ENCODE data around the gene PTPRJ. TPM values are rescaled to one million over a fixed set of nuclear protein-coding genes. Genes with fewer than 3 reads are reported as not detected.

PTPRJ gene
- total and polyA plus RNA-seq, 2 of the 4 experiments (the other 2 are of a cell fraction), result 5.6 to 14.9 TPM

GRCh38 chr11:48008951-48009270 lies 28.6 kb downstream of the PTPRJ start:
- DNase-seq, result no peak
- Histone ChIP-seq H2BK20ac (ENCODE audit: low read depth, low read length) (no peak overlapping the region), H4K5ac (ENCODE audit: low read depth, low read length) (no peak overlapping the region), H3K23ac (ENCODE audit: low read depth, low read length) (no peak overlapping the region), H2BK5ac (ENCODE audit: low read depth, low read length, poor library complexity, severe bottlenecking) (no peak overlapping the region), H3K9me1 (ENCODE audit: insufficient read depth, low read length) (peaks cover 42% of the 10 kb centered on the region), H4K8ac (ENCODE audit: low read depth in 2 of 2, low read length in 2 of 2) (no peak overlapping the region), H3K18ac (ENCODE audit: low read depth, low read length) (no peak overlapping the region), H3K14ac (replicated peaks; ENCODE audit: low read depth, low read length) (no peak overlapping the region), H2AK5ac (ENCODE audit: low read depth, low read length) (no peak overlapping the region), H3K36me3 (ENCODE audit: control insufficient read depth, insufficient read depth, low read length) (no peaks in the 10 kb centered on the region), H4K20me1 (ENCODE audit: insufficient read depth, low read length) (peaks cover 18% of the 10 kb centered on the region), H3K79me1 (ENCODE audit: low read depth in 1 of 2, low read length in 2 of 2) (peaks cover 39 to 85% of the 10 kb centered on the region in 2 experiments), H3K56ac (ENCODE audit: extremely low read depth, insufficient read depth, low read length) (no peak overlapping the region), H3K9ac (ENCODE audit: low read depth, low read length) (no peak overlapping the region), H2BK15ac (ENCODE audit: low read depth, low read length) (no peak overlapping the region), H3K27me3 (ENCODE audit: control insufficient read depth, insufficient read depth, low read length) (no peaks in the 10 kb centered on the region), H3K4me2 (ENCODE audit: low read depth, low read length) (no peak overlapping the region), H3K9me3 (ENCODE audit: control insufficient read depth, insufficient read depth, low read length) (no peaks in the 10 kb centered on the region), H2AK9ac (replicated peaks; ENCODE audit: low read depth, low read length, poor library complexity) (no peak overlapping the region), H2BK120ac (ENCODE audit: low read depth, low read length) (no peak overlapping the region), H3K27ac (ENCODE audit: insufficient read depth, low read length) (no peak overlapping the region), H4K91ac (ENCODE audit: insufficient read depth, low read depth, low read length) (no peak overlapping the region), H3K4me3 (ENCODE audit: insufficient read depth, low read depth, low read length) (no peak overlapping the region), H3K4ac (ENCODE audit: low read depth, low read length) (no peak overlapping the region; the same call in 1 of the 2 replicates), H2AFZ (replicated peaks; ENCODE audit: low read length, poor library complexity) (no peak overlapping the region), H3K4me1 (ENCODE audit: control insufficient read depth, insufficient read depth, low read length) (peaks cover 33% of the 10 kb centered on the region)
- BruUV-seq (replicated peaks), result no TSS peak
- ChIA-PET CTCF (interaction anchor here (0.6 kb wide), 1 partner anchor 25 kb away, joined by 3 read pairs; no protein-coding TSS in a partner anchor), POLR2A (ENCODE audit: unreplicated experiment) (no interaction called here)
- intact Hi-C loops (cut with micrococcal nuclease) (no loop called here), in situ Hi-C loops (cut with MboI; ENCODE audit: low sequenced_read_pairs) (no loop called here), dilution Hi-C loops (cut with HindIII; ENCODE audit: low sequenced_read_pairs, unreplicated experiment) (no loop called here)
- TF ChIP-seq, protein P1, sequence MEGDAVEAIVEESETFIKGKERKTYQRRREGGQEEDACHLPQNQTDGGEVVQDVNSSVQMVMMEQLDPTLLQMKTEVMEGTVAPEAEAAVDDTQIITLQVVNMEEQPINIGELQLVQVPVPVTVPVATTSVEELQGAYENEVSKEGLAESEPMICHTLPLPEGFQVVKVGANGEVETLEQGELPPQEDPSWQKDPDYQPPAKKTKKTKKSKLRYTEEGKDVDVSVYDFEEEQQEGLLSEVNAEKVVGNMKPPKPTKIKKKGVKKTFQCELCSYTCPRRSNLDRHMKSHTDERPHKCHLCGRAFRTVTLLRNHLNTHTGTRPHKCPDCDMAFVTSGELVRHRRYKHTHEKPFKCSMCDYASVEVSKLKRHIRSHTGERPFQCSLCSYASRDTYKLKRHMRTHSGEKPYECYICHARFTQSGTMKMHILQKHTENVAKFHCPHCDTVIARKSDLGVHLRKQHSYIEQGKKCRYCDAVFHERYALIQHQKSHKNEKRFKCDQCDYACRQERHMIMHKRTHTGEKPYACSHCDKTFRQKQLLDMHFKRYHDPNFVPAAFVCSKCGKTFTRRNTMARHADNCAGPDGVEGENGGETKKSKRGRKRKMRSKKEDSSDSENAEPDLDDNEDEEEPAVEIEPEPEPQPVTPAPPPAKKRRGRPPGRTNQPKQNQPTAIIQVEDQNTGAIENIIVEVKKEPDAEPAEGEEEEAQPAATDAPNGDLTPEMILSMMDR (conservative IDR thresholded peaks at IDR 0.05; ENCODE audit: low read depth, low read length), result no peak
- TF ChIP-seq BHLHE40 (IDR thresholded peaks at IDR 0.05; ENCODE audit: low read depth, low read length) (no peak), CEBPB (IDR thresholded peaks at IDR 0.05; ENCODE audit: low read depth, low read length) (no peak), CHD1 (IDR thresholded peaks at IDR 0.05; ENCODE audit: low read depth, low read length) (no peak), USF2 (IDR thresholded peaks at IDR 0.05; ENCODE audit: low read depth, low read length) (no peak), NFE2L2 (IDR thresholded peaks at IDR 0.05; ENCODE audit: low read depth, low read length) (no peak), MAFK (IDR thresholded peaks at IDR 0.05; ENCODE audit: low read depth, low read length) (no peak), RFX5 (IDR thresholded peaks at IDR 0.05; ENCODE audit: low read depth, low read length) (no peak), RCOR1 (IDR thresholded peaks at IDR 0.05; ENCODE audit: insufficient replicate concordance, low read length) (no peak), SMC3 (IDR thresholded peaks at IDR 0.05; ENCODE audit: low read depth, low read length) (no peak), FOS (IDR thresholded peaks at IDR 0.05; ENCODE audit: low read depth, low read length) (no peak), MAZ (IDR thresholded peaks at IDR 0.05; ENCODE audit: borderline replicate concordance, low read depth, low read length) (no peak), POLR2A (IDR thresholded peaks at IDR 0.05; ENCODE audit: low read depth, low read length) (no peak), MXI1 (IDR thresholded peaks at IDR 0.05; ENCODE audit: borderline replicate concordance, low read depth, low read length) (no peak), RAD21 (IDR thresholded peaks at IDR 0.05; ENCODE audit: low read length) (no peak)
- TF ChIP-seq, protein P2, sequence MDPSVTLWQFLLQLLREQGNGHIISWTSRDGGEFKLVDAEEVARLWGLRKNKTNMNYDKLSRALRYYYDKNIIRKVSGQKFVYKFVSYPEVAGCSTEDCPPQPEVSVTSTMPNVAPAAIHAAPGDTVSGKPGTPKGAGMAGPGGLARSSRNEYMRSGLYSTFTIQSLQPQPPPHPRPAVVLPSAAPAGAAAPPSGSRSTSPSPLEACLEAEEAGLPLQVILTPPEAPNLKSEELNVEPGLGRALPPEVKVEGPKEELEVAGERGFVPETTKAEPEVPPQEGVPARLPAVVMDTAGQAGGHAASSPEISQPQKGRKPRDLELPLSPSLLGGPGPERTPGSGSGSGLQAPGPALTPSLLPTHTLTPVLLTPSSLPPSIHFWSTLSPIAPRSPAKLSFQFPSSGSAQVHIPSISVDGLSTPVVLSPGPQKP (IDR thresholded peaks at IDR 0.05; ENCODE audit: borderline replicate concordance, low read depth, low read length), result no peak
- no peak for ATAC-seq (ENCODE audit: low read depth)
- 100% methylated on average over 3 of the region's 4 CpGs; no CpG with 5 or more reads in 1 of the 2 experiments for WGBS, 2 experiments (ENCODE audit: extremely low coverage in 2 of 2, insufficient read length in 1 of 2)
